ENCODE data around the gene CFAP65. TPM values are rescaled to one million over a fixed set of nuclear protein-coding genes. Genes with fewer than 3 reads are reported as not detected.

CFAP65 gene
- total RNA-seq, 1 experiment from 2014 or later = 0.33 TPM

DNA sequence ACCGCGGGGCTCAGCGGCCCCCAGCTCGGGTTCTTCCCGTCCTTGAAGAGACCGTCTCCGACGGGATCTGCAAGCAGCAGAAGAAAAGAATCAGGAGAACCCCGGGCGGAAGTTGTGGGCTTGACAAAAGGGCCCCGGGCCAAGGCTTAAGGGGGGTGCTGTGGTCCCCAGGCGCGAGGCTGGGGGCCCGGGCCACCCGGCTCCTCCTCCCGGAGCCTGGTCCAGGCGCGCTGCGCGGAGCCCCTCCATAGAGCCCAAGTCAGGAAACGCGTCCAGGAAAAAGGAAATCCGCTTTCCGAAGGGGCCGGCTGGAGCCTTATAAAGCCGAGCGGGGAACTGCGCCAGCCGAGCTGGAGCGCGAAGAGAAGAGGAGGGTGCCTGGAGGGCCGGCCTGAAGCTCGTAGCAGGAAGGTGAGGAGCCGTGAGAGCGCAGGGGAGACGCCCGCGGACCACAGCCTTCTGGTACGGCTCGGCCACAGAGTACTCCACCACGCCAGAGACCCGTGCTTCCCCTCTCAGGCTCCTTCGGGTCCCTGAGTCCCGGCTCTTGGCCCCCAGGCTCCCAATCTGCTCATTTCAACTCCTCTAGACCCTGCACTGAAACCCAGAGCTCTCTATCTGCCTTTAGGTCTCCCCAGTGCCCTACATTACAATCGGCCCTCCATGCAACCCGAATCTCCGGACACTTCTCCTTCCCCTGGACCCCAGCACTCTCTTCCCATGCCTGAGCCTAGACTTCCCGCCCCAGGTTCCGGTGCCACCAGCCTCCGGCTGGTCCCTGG is 56.9 kb downstream of the CFAP65 start:
- peaks cover 18% of the 10 kb centered on the region; the same call in 1 of the 2 replicates for H3K27me3 ChIP-seq (ENCODE audit: control insufficient read depth, insufficient read depth, low read length)
- in situ Hi-C loops (cut with HindIII; ENCODE audit: low pct_unique_long_range_greater_than_20kb, low sequenced_read_pairs) (no loop called here), intact Hi-C loops (cut with micrococcal nuclease; ENCODE audit: unreplicated experiment) (loop anchor here (5.0 kb wide), 1 partner anchor 132 kb away; no protein-coding TSS in a partner anchor)
- no peak for DNase-seq (ENCODE audit: low read depth, low spot score)
- TF ChIP-seq SIN3A (IDR thresholded peaks at IDR 0.05; ENCODE audit: borderline replicate concordance, insufficient read depth, low read depth, low read length) = no peak
- TF ChIP-seq TCF7L2 (IDR thresholded peaks at IDR 0.05; ENCODE audit: low read depth, low read length) = no peak
- no peak for TF ChIP-seq POLR2AphosphoS5 (IDR thresholded peaks at IDR 0.05; ENCODE audit: low read depth, low read length)
- TF ChIP-seq, protein P1, sequence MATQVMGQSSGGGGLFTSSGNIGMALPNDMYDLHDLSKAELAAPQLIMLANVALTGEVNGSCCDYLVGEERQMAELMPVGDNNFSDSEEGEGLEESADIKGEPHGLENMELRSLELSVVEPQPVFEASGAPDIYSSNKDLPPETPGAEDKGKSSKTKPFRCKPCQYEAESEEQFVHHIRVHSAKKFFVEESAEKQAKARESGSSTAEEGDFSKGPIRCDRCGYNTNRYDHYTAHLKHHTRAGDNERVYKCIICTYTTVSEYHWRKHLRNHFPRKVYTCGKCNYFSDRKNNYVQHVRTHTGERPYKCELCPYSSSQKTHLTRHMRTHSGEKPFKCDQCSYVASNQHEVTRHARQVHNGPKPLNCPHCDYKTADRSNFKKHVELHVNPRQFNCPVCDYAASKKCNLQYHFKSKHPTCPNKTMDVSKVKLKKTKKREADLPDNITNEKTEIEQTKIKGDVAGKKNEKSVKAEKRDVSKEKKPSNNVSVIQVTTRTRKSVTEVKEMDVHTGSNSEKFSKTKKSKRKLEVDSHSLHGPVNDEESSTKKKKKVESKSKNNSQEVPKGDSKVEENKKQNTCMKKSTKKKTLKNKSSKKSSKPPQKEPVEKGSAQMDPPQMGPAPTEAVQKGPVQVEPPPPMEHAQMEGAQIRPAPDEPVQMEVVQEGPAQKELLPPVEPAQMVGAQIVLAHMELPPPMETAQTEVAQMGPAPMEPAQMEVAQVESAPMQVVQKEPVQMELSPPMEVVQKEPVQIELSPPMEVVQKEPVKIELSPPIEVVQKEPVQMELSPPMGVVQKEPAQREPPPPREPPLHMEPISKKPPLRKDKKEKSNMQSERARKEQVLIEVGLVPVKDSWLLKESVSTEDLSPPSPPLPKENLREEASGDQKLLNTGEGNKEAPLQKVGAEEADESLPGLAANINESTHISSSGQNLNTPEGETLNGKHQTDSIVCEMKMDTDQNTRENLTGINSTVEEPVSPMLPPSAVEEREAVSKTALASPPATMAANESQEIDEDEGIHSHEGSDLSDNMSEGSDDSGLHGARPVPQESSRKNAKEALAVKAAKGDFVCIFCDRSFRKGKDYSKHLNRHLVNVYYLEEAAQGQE (IDR thresholded peaks at IDR 0.05; ENCODE audit: insufficient read depth in 1 of 2, low read depth in 2 of 2, low read length in 1 of 2) = no peak
- TF ChIP-seq, protein P2, sequence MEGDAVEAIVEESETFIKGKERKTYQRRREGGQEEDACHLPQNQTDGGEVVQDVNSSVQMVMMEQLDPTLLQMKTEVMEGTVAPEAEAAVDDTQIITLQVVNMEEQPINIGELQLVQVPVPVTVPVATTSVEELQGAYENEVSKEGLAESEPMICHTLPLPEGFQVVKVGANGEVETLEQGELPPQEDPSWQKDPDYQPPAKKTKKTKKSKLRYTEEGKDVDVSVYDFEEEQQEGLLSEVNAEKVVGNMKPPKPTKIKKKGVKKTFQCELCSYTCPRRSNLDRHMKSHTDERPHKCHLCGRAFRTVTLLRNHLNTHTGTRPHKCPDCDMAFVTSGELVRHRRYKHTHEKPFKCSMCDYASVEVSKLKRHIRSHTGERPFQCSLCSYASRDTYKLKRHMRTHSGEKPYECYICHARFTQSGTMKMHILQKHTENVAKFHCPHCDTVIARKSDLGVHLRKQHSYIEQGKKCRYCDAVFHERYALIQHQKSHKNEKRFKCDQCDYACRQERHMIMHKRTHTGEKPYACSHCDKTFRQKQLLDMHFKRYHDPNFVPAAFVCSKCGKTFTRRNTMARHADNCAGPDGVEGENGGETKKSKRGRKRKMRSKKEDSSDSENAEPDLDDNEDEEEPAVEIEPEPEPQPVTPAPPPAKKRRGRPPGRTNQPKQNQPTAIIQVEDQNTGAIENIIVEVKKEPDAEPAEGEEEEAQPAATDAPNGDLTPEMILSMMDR (IDR thresholded peaks at IDR 0.05) = no peak
- peaks cover 12% of the 10 kb centered on the region for H3K4me1 ChIP-seq (ENCODE audit: control insufficient read depth, insufficient read depth, low read length)
- peak overlapping the region; percentile 16 to 19; a peak in 3 of 4 replicates for H3K4me3 ChIP-seq (ENCODE audit: low read depth in 2 of 2, low read length in 2 of 2)
- ChIA-PET POLR2A (no interaction called here), CTCF (no interaction called here)
- no peaks in the 10 kb centered on the region for H3K9me3 ChIP-seq (ENCODE audit: control insufficient read depth, insufficient read depth, low read depth, low read length)
- BruUV-seq (replicated peaks) = no TSS peak
- no peak overlapping the region for H3K27ac ChIP-seq (ENCODE audit: low read length)
- peak; percentile 18; the same call in 1 of the 2 replicates for ATAC-seq
- H3K36me3 ChIP-seq (ENCODE audit: control insufficient read depth, insufficient read depth, low read length) = no peaks in the 10 kb centered on the region

DNA sequence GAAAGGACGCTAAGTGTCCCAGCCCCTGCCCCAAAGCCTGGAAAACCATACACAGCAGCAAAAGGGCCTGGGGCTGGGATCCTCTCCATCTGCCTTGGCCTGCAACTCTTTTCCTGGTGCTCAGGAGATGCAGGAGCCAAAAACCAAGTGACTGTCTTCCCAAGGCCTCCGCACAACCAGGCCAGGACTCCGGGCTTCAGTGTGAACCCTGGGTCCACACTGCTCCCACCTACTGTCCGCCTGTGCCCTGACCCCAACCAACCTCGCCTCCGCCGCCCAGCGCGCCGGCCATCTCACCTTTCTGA is 57.4 kb downstream of the CFAP65 start:
- H3K27ac ChIP-seq (ENCODE audit: low read length) = no peak overlapping the region
- ChIA-PET CTCF (no interaction called here), POLR2A (no interaction called here)
- H3K4me3 ChIP-seq (ENCODE audit: low read depth in 2 of 2, low read length in 2 of 2) = peak overlapping the region in 1 of 2 experiments; percentile 16; a peak in 1 of 4 replicates
- intact Hi-C loops (cut with micrococcal nuclease; ENCODE audit: unreplicated experiment) (loop anchor here (5.0 kb wide), 1 partner anchor 132 kb away; no protein-coding TSS in a partner anchor), in situ Hi-C loops (cut with HindIII; ENCODE audit: low pct_unique_long_range_greater_than_20kb, low sequenced_read_pairs) (no loop called here)
- no peaks in the 10 kb centered on the region for H3K9me3 ChIP-seq (ENCODE audit: control insufficient read depth, insufficient read depth, low read depth, low read length)
- peaks cover 18% of the 10 kb centered on the region; the same call in 1 of the 2 replicates for H3K27me3 ChIP-seq (ENCODE audit: control insufficient read depth, insufficient read depth, low read length)
- peaks cover 12% of the 10 kb centered on the region for H3K4me1 ChIP-seq (ENCODE audit: control insufficient read depth, insufficient read depth, low read length)
- BruUV-seq (replicated peaks) = no TSS peak
- DNase-seq (ENCODE audit: low read depth, low spot score) (no peak), ATAC-seq (no peak)
- TF ChIP-seq POLR2AphosphoS5 (IDR thresholded peaks at IDR 0.05; ENCODE audit: low read depth, low read length) = no peak
- TF ChIP-seq, protein P1 (IDR thresholded peaks at IDR 0.05; ENCODE audit: insufficient read depth in 1 of 2, low read depth in 2 of 2, low read length in 1 of 2) = no peak
- H3K36me3 ChIP-seq (ENCODE audit: control insufficient read depth, insufficient read depth, low read length) = no peaks in the 10 kb centered on the region

Data from Panc1 (cell line).